GM23338 (cell line): ENCODE results near the gene CYP24A1. TPM values are rescaled to one million over a fixed set of nuclear protein-coding genes. Genes with fewer than 3 reads are reported as not detected.

Experiments used
- ATAC-seq: fragments of 200-7000 bp; cut with Tn5 transposase; 3 replicates; pipeline ENCODE4 v1.9.1; 2020
- DNase-seq: peaks from one replicate; pipeline ENCODE4 v3.0.0-alpha.2; 2015; ENCODE audit warnings: low spot score
- H2AFZ ChIP-seq: fragments of 200-600 bp; sonication (generic); 2 replicates; pipeline ENCODE4 v1.8.0; 2016; ENCODE audit warnings: antibody characterized with exemption, mild to moderate bottlenecking, moderate library complexity
- H3F3A ChIP-seq: fragments of 200-600 bp; sonication (generic); replicated peaks from 2 replicates; pipeline ENCODE4 v1.8.0; 2017; ENCODE audit warnings: antibody characterized with exemption, mixed run types, low read depth
- H3K27ac ChIP-seq: fragments of 200-600 bp; sonication (generic); 2 replicates; pipeline ENCODE4 v1.6.1; 2016; ENCODE audit warnings: low read depth
- H3K27me3 ChIP-seq: fragments of 200-600 bp; sonication (generic); 2 replicates; pipeline ENCODE4 v1.8.0; 2016; ENCODE audit warnings: mild to moderate bottlenecking, mixed run types, moderate library complexity; ENCODE audit not compliant: insufficient read depth
- H3K36me3 ChIP-seq: fragments of 200-600 bp; sonication (generic); 2 replicates; pipeline ENCODE4 v1.8.0; 2016; ENCODE audit warnings: mild to moderate bottlenecking; ENCODE audit not compliant: insufficient read depth
- H3K4me1 ChIP-seq: fragments of 200-600 bp; sonication (generic); 2 replicates; pipeline ENCODE4 v1.8.0; 2016; ENCODE audit warnings: mild to moderate bottlenecking, moderate library complexity; ENCODE audit not compliant: insufficient read depth
- H3K4me2 ChIP-seq: fragments of 200-600 bp; sonication (generic); 2 replicates; pipeline ENCODE4 v1.7.1; 2017; ENCODE audit warnings: mixed run types
- H3K4me3 ChIP-seq: fragments of 200-600 bp; sonication (generic); 2 replicates; pipeline ENCODE4 v1.6.1; 2016; ENCODE audit warnings: mixed run types
- H3K79me2 ChIP-seq: fragments of 200-600 bp; sonication (generic); replicated peaks from 2 replicates; pipeline ENCODE4 v1.8.0; 2017; ENCODE audit warnings: mild to moderate bottlenecking; ENCODE audit not compliant: insufficient read depth
- H3K9me2 ChIP-seq: fragments of 200-600 bp; sonication (generic); 2 replicates; pipeline ENCODE4 v1.8.0; 2017; ENCODE audit not compliant: insufficient read depth
- H4K20me1 ChIP-seq: fragments of 200-600 bp; sonication (generic); replicated peaks from 2 replicates; pipeline ENCODE4 v1.8.0; 2017; ENCODE audit warnings: mild to moderate bottlenecking; ENCODE audit not compliant: insufficient read depth
- H3K27ac Mint-ChIP-seq: 2 replicates; pipeline ENCODE4 v1.8.0; 2020; ENCODE audit warnings: inconsistent platforms, mild to moderate bottlenecking, moderate library complexity, mixed read lengths
- H3K27me3 Mint-ChIP-seq: 3 replicates; pipeline ENCODE4 v1.8.0; 2022; ENCODE audit warnings: low read depth, mild to moderate bottlenecking, moderate library complexity, mixed read lengths, inconsistent platforms; ENCODE audit not compliant: insufficient read depth, poor library complexity
- H3K36me3 Mint-ChIP-seq: 3 replicates; pipeline ENCODE4 v1.8.0; 2021; ENCODE audit warnings: low read depth, mild to moderate bottlenecking, inconsistent platforms, moderate library complexity, mixed read lengths
- H3K4me1 Mint-ChIP-seq: 3 replicates; pipeline ENCODE4 v1.8.0; 2020; ENCODE audit warnings: mild to moderate bottlenecking, inconsistent platforms, mixed read lengths
- H3K4me3 Mint-ChIP-seq: 3 replicates; pipeline ENCODE4 v1.8.0; 2021; ENCODE audit warnings: moderate library complexity, mild to moderate bottlenecking, inconsistent platforms, mixed read lengths
- H3K9me3 Mint-ChIP-seq: 3 replicates; pipeline ENCODE4 v1.8.0; 2020; ENCODE audit warnings: moderate library complexity, mild to moderate bottlenecking, inconsistent platforms, mixed read lengths
- CREB1 ChIP-seq: fragments of 250-450 bp; sonication (Bioruptor Pico); IDR thresholded peaks from 2 replicates; pipeline ENCODE4 v1.5.0; 2020; ENCODE audit warnings: low read depth, mild to moderate bottlenecking, moderate library complexity
- CTCF ChIP-seq, 2 experiments: fragments of 200-600 bp in 1 of 2; sonication (generic) in 1 of 2; conservative IDR thresholded peaks; 2 replicates each; pipeline versions ENCODE4 v1.5.1 to v1.6.1; 2016 to 2017; ENCODE audit warnings: antibody characterized with exemption in 2 of 2, low read depth in 2 of 2, mild to moderate bottlenecking in 2 of 2, moderate library complexity in 1 of 2
- EZH2 ChIP-seq: fragments of 200-600 bp; sonication (generic); IDR thresholded peaks from one replicate; pipeline ENCODE4 v1.8.0; 2017; ENCODE audit warnings: antibody characterized with exemption, mild to moderate bottlenecking, low read depth; ENCODE audit not compliant: unreplicated experiment
- EZH2phosphoT487 ChIP-seq: fragments of 200-600 bp; sonication (generic); IDR thresholded peaks from one replicate; pipeline ENCODE4 v1.8.1; 2018; ENCODE audit warnings: antibody characterized with exemption; ENCODE audit not compliant: unreplicated experiment
- JUNB ChIP-seq: IDR thresholded peaks from one replicate; pipeline ENCODE4 v1.6.1; 2016; ENCODE audit warnings: antibody characterized with exemption; ENCODE audit not compliant: unreplicated experiment
- NANOG ChIP-seq: IDR thresholded peaks from 2 replicates; pipeline ENCODE4 v1.6.1; 2016; ENCODE audit warnings: antibody characterized with exemption, borderline replicate concordance
- POLR2AphosphoS5 ChIP-seq: IDR thresholded peaks from 2 replicates; pipeline ENCODE4 v1.6.1; 2016; ENCODE audit warnings: antibody characterized with exemption, low read depth
- REST ChIP-seq: IDR thresholded peaks from one replicate; pipeline ENCODE4 v1.6.1; 2018; ENCODE audit warnings: antibody characterized with exemption; ENCODE audit not compliant: unreplicated experiment
- STAT1 ChIP-seq: IDR thresholded peaks from one replicate; pipeline ENCODE4 v1.6.1; 2016; ENCODE audit warnings: antibody characterized with exemption; ENCODE audit not compliant: unreplicated experiment
- ZNF114 ChIP-seq: fragments of 250-450 bp; sonication (Bioruptor Pico); IDR thresholded peaks from 2 replicates; pipeline ENCODE4 v1.5.0; 2020; ENCODE audit warnings: mild to moderate bottlenecking, moderate library complexity
- ZNF331 ChIP-seq: fragments of 250-450 bp; sonication (Bioruptor Pico); IDR thresholded peaks from 2 replicates; pipeline ENCODE4 v1.5.0; 2020; ENCODE audit warnings: low read depth, mild to moderate bottlenecking, moderate library complexity
- polyA plus RNA-seq: library from polyadenylated mRNA; unstranded; fragments of >200 nt; fragmentation: Nextera tagmentation; extraction: Ambion mirVana; gene quantifications from 2 replicates; pipeline ENCODE4 v1.2.1, GENCODE V29; 2016
- total RNA-seq: library from RNA; depleted of rRNA; stranded (reverse); fragments of >200 nt; shearing (Covaris generic); gene quantifications from 2 replicates; pipeline ENCODE4 v1.2.3, GENCODE V29; 2014
- TF ChIP-seq, protein P1 (sequence below): IDR thresholded peaks from 2 replicates; pipeline ENCODE4 v1.6.1; 2016; ENCODE audit warnings: antibody characterized with exemption
- TF ChIP-seq, protein P2 (sequence below): fragments of 250-450 bp; sonication (Bioruptor Pico); IDR thresholded peaks from 2 replicates; pipeline ENCODE4 v1.5.0; 2020; ENCODE audit warnings: mild to moderate bottlenecking, moderate library complexity

Gene CYP24A1
- total and polyA plus RNA-seq, 2 experiments from 2014 or later: 0.10 TPM; not detected in 1

DNA sequence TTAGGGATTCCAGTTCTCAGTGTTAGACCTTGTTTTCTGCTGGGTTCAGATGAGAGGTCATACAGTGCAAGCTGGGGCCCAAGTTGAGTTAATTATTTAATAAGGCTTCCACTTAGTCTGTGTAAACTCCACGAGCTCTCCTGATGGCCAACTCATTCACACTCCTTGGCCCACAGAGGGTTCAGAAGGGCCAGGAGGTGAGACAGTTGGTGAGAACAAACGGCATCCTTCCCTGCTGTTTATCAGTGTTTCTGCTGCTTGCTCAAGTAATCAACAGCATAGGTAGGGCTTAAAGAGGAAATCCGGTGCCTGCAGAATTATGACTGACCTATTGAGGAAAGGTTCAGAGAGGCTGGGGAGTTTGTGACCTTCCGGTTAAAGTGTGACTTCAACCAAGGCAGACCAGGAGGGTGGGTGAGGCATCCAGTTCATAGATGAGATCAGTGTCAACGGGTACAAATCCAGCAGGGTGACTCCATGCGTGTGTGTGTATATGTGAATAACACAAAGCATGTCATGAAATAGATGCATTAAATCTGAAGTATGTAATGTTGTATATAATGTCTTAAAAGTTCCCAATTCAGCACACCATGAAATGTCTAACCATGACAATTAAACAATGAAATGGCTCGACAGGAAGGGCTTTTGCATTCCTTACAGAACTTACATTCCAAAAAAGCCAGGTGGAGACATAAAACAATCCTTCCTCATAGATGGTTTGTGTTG is 66.0 kb downstream of the CYP24A1 start:
- Mint-ChIP-seq H3K27ac (no peak overlapping the region), H3K27me3 (peaks cover 3% of the 10 kb centered on the region), H3K4me3 (no peak overlapping the region), H3K36me3 (no peaks in the 10 kb centered on the region), H3K9me3 (no peaks in the 10 kb centered on the region; the same call in 2 of the 3 replicates), H3K4me1 (peaks cover 5% of the 10 kb centered on the region; the same call in 2 of the 3 replicates)
- Histone ChIP-seq H3F3A (no peaks in the 10 kb centered on the region), H2AFZ (0 out of 2 replicates have a peak overlapping the region, but pooled peaks have one; percentile 23), H3K27ac (no peak overlapping the region), H3K4me2 (no peak overlapping the region), H3K4me1 (no peaks in the 10 kb centered on the region), H3K27me3 (no peaks in the 10 kb centered on the region), H3K36me3 (no peaks in the 10 kb centered on the region), H3K79me2 (no peaks in the 10 kb centered on the region), H3K4me3 (no peak overlapping the region), H4K20me1 (no peaks in the 10 kb centered on the region), H3K9me2 (no peaks in the 10 kb centered on the region)
- ATAC-seq (no peak), DNase-seq (no peak)
- TF ChIP-seq ZNF114 (CRISPR knock-in tag) (no peak), NANOG (no peak), STAT1 (no peak), POLR2AphosphoS5 (no peak), ZNF331 (CRISPR knock-in tag) (no peak), CTCF (conservative IDR thresholded peaks at IDR 0.05; ENCODE audit: low read depth in 2 of 2) (no peak), JUNB (no peak), CREB1 (no peak), REST (no peak), EZH2 (no peak), EZH2phosphoT487 (no peak)
- TF ChIP-seq, protein P1, sequence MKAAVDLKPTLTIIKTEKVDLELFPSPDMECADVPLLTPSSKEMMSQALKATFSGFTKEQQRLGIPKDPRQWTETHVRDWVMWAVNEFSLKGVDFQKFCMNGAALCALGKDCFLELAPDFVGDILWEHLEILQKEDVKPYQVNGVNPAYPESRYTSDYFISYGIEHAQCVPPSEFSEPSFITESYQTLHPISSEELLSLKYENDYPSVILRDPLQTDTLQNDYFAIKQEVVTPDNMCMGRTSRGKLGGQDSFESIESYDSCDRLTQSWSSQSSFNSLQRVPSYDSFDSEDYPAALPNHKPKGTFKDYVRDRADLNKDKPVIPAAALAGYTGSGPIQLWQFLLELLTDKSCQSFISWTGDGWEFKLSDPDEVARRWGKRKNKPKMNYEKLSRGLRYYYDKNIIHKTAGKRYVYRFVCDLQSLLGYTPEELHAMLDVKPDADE: no peak
- TF ChIP-seq, protein P2, sequence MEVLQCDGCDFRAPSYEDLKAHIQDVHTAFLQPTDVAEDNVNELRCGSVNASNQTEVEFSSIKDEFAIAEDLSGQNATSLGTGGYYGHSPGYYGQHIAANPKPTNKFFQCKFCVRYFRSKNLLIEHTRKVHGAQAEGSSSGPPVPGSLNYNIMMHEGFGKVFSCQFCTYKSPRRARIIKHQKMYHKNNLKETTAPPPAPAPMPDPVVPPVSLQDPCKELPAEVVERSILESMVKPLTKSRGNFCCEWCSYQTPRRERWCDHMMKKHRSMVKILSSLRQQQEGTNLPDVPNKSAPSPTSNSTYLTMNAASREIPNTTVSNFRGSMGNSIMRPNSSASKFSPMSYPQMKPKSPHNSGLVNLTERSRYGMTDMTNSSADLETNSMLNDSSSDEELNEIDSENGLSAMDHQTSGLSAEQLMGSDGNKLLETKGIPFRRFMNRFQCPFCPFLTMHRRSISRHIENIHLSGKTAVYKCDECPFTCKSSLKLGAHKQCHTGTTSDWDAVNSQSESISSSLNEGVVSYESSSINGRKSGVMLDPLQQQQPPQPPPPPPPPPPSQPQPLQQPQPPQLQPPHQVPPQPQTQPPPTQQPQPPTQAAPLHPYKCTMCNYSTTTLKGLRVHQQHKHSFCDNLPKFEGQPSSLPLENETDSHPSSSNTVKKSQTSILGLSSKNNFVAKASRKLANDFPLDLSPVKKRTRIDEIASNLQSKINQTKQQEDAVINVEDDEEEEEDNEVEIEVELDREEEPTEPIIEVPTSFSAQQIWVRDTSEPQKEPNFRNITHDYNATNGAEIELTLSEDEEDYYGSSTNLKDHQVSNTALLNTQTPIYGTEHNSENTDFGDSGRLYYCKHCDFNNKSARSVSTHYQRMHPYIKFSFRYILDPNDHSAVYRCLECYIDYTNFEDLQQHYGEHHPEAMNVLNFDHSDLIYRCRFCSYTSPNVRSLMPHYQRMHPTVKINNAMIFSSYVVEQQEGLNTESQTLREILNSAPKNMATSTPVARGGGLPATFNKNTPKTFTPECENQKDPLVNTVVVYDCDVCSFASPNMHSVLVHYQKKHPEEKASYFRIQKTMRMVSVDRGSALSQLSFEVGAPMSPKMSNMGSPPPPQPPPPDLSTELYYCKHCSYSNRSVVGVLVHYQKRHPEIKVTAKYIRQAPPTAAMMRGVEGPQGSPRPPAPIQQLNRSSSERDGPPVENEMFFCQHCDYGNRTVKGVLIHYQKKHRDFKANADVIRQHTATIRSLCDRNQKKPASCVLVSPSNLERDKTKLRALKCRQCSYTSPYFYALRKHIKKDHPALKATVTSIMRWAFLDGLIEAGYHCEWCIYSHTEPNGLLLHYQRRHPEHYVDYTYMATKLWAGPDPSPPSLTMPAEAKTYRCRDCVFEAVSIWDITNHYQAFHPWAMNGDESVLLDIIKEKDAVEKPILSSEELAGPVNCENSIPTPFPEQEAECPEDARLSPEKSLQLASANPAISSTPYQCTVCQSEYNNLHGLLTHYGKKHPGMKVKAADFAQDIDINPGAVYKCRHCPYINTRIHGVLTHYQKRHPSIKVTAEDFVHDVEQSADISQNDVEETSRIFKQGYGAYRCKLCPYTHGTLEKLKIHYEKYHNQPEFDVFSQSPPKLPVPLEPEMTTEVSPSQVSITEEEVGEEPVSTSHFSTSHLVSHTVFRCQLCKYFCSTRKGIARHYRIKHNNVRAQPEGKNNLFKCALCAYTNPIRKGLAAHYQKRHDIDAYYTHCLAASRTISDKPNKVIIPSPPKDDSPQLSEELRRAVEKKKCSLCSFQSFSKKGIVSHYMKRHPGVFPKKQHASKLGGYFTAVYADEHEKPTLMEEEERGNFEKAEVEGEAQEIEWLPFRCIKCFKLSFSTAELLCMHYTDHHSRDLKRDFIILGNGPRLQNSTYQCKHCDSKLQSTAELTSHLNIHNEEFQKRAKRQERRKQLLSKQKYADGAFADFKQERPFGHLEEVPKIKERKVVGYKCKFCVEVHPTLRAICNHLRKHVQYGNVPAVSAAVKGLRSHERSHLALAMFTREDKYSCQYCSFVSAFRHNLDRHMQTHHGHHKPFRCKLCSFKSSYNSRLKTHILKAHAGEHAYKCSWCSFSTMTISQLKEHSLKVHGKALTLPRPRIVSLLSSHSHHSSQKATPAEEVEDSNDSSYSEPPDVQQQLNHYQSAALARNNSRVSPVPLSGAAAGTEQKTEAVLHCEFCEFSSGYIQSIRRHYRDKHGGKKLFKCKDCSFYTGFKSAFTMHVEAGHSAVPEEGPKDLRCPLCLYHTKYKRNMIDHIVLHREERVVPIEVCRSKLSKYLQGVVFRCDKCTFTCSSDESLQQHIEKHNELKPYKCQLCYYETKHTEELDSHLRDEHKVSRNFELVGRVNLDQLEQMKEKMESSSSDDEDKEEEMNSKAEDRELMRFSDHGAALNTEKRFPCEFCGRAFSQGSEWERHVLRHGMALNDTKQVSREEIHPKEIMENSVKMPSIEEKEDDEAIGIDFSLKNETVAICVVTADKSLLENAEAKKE: no peak
